Limb (tissue), 2 donors: ENCODE data around the gene EXOC6B.

Experiments
- DNase-seq, 2 donors: peaks; one replicate each; pipeline ENCODE4 v3.0.0-alpha.2; 2016; ENCODE audit errors: extremely low spot score in 2 of 2

The EXOC6B gene

GRCh38 chr2:72289736-72290135 lies 536.1 kb downstream of the EXOC6B start:
- no peak for DNase-seq

- no peak for DNase-seq
These were observed 536.5 kb downstream of the EXOC6B start for GRCh38 chr2:72289283-72289682.

GRCh38 chr2:72278046-72278445 lies 547.8 kb downstream of the EXOC6B start:
- DNase-seq = no peak

- no peak for DNase-seq
These were observed 549.0 kb downstream of the EXOC6B start for GRCh38 chr2:72276876-72277275.

- DNase-seq = no peak
These were observed 549.5 kb downstream of the EXOC6B start for GRCh38 chr2:72276356-72276755.

- DNase-seq = no peak
These were observed 550.7 kb downstream of the EXOC6B start for GRCh38 chr2:72275084-72275483.

- DNase-seq = no peak
These were observed 551.4 kb downstream of the EXOC6B start for GRCh38 chr2:72274380-72274797.

GRCh38 chr2:72273384-72273783 lies 552.4 kb downstream of the EXOC6B start:
- no peak for DNase-seq

- DNase-seq = peak; percentile 30 to 33
These were observed 553.8 kb downstream of the EXOC6B start for GRCh38 chr2:72271766-72272641.

- DNase-seq = no peak
These were observed 554.6 kb downstream of the EXOC6B start for GRCh38 chr2:72271276-72271614.

- no peak for DNase-seq
These were observed 555.1 kb downstream of the EXOC6B start for GRCh38 chr2:72270556-72271275.

GRCh38 chr2:72263776-72264060 lies 562.1 kb downstream of the EXOC6B start:
- DNase-seq = peak in 1 of 2 donors; percentile 34

- DNase-seq = no peak
These were observed 562.6 kb downstream of the EXOC6B start for GRCh38 chr2:72263043-72263775.

- no peak for DNase-seq
These were observed 564.8 kb downstream of the EXOC6B start for GRCh38 chr2:72261076-72261475.

GRCh38 chr2:72255540-72255939 lies 570.3 kb downstream of the EXOC6B start:
- DNase-seq = no peak

GRCh38 chr2:72254831-72255451 lies 570.9 kb downstream of the EXOC6B start:
- no peak for DNase-seq

- no peak for DNase-seq
These were observed 587.5 kb downstream of the EXOC6B start for GRCh38 chr2:72238311-72238710.

- DNase-seq = no peak
These were observed 588.3 kb downstream of the EXOC6B start for GRCh38 chr2:72237549-72237948.

- peak in 1 of 2 donors; percentile 13 for DNase-seq
These were observed 589.3 kb downstream of the EXOC6B start for GRCh38 chr2:72236445-72237067.

- DNase-seq = no peak
These were observed 590.1 kb downstream of the EXOC6B start for GRCh38 chr2:72235497-72236415.
